ENCODE results near the gene LAMA3. TPM values are rescaled to one million over a fixed set of nuclear protein-coding genes. Genes with fewer than 3 reads are reported as not detected.

LAMA3 gene
- polyA plus RNA-seq, 1 donor from 2014 or later: 3.4 TPM

DNA sequence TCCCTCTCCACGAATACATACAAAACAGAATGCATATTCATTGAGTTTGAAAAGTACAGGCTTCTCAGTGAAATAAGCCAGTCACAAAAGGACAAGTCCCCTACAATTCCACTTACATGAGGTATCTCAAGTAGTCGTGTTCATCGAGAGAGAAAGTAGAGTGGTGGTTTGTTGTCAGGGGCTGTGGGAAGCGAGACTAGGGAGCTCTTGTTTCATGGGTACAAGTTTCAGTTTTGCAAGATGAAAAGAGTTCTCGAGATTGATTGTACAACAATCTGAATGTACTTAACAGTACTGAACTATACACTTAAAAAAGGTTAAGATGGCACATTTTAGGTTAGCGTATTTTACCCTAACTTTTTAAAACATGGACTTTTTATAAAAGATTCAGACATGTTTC, 253.9 kb downstream of the LAMA3 start:
- no peaks in the 10 kb centered on the region for H3K27me3 ChIP-seq (ENCODE audit: insufficient read depth, low read depth, low read length)
- H3K27ac ChIP-seq (ENCODE audit: low read length): no peak overlapping the region
- H3K9ac ChIP-seq (ENCODE audit: low read length): no peak overlapping the region
- no peaks in the 10 kb centered on the region for H3K36me3 ChIP-seq (ENCODE audit: insufficient read depth, low read length)
- no peak overlapping the region for H3K4me3 ChIP-seq (ENCODE audit: low read length)
- no peaks in the 10 kb centered on the region for H3F3A ChIP-seq (ENCODE audit: insufficient read depth, low read length, poor library complexity, severe bottlenecking)
- H3K9me3 ChIP-seq (ENCODE audit: low read length): no peaks in the 10 kb centered on the region
- no peaks in the 10 kb centered on the region for H3K9me2 ChIP-seq (ENCODE audit: insufficient read depth, low read length)
- H3K4me2 ChIP-seq (ENCODE audit: low read length): no peak overlapping the region
- no peak for TF ChIP-seq POLR2AphosphoS5 (IDR thresholded peaks at IDR 0.05)
- no peak for TF ChIP-seq RAD21 (conservative IDR thresholded peaks at IDR 0.05)
- TF ChIP-seq MXI1 (conservative IDR thresholded peaks at IDR 0.05; ENCODE audit: poor library complexity, severe bottlenecking): no peak
- TF ChIP-seq, protein P1, sequence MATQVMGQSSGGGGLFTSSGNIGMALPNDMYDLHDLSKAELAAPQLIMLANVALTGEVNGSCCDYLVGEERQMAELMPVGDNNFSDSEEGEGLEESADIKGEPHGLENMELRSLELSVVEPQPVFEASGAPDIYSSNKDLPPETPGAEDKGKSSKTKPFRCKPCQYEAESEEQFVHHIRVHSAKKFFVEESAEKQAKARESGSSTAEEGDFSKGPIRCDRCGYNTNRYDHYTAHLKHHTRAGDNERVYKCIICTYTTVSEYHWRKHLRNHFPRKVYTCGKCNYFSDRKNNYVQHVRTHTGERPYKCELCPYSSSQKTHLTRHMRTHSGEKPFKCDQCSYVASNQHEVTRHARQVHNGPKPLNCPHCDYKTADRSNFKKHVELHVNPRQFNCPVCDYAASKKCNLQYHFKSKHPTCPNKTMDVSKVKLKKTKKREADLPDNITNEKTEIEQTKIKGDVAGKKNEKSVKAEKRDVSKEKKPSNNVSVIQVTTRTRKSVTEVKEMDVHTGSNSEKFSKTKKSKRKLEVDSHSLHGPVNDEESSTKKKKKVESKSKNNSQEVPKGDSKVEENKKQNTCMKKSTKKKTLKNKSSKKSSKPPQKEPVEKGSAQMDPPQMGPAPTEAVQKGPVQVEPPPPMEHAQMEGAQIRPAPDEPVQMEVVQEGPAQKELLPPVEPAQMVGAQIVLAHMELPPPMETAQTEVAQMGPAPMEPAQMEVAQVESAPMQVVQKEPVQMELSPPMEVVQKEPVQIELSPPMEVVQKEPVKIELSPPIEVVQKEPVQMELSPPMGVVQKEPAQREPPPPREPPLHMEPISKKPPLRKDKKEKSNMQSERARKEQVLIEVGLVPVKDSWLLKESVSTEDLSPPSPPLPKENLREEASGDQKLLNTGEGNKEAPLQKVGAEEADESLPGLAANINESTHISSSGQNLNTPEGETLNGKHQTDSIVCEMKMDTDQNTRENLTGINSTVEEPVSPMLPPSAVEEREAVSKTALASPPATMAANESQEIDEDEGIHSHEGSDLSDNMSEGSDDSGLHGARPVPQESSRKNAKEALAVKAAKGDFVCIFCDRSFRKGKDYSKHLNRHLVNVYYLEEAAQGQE (IDR thresholded peaks at IDR 0.05; ENCODE audit: borderline replicate concordance): no peak
- no peak for TF ChIP-seq TAF1 (IDR thresholded peaks at IDR 0.05; ENCODE audit: low read depth)
- TF ChIP-seq EZH2 (IDR thresholded peaks at IDR 0.05; ENCODE audit: borderline replicate concordance, insufficient read depth, low read length, poor library complexity, severe bottlenecking): no peak
- TF ChIP-seq, protein P2, sequence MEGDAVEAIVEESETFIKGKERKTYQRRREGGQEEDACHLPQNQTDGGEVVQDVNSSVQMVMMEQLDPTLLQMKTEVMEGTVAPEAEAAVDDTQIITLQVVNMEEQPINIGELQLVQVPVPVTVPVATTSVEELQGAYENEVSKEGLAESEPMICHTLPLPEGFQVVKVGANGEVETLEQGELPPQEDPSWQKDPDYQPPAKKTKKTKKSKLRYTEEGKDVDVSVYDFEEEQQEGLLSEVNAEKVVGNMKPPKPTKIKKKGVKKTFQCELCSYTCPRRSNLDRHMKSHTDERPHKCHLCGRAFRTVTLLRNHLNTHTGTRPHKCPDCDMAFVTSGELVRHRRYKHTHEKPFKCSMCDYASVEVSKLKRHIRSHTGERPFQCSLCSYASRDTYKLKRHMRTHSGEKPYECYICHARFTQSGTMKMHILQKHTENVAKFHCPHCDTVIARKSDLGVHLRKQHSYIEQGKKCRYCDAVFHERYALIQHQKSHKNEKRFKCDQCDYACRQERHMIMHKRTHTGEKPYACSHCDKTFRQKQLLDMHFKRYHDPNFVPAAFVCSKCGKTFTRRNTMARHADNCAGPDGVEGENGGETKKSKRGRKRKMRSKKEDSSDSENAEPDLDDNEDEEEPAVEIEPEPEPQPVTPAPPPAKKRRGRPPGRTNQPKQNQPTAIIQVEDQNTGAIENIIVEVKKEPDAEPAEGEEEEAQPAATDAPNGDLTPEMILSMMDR (IDR thresholded peaks at IDR 0.05; ENCODE audit: poor library complexity, severe bottlenecking): no peak
- TF ChIP-seq EP300 (conservative IDR thresholded peaks at IDR 0.05; ENCODE audit: poor library complexity, severe bottlenecking): no peak
- no peak for TF ChIP-seq SMC3 (conservative IDR thresholded peaks at IDR 0.05; ENCODE audit: poor library complexity)
- H3K79me2 ChIP-seq (replicated peaks; ENCODE audit: insufficient read depth, low read length): no peaks in the 10 kb centered on the region
- no peaks in the 10 kb centered on the region for H4K20me1 ChIP-seq (ENCODE audit: insufficient read depth)
- no peak overlapping the region for H2AFZ ChIP-seq (ENCODE audit: low read depth, low read length)

DNA sequence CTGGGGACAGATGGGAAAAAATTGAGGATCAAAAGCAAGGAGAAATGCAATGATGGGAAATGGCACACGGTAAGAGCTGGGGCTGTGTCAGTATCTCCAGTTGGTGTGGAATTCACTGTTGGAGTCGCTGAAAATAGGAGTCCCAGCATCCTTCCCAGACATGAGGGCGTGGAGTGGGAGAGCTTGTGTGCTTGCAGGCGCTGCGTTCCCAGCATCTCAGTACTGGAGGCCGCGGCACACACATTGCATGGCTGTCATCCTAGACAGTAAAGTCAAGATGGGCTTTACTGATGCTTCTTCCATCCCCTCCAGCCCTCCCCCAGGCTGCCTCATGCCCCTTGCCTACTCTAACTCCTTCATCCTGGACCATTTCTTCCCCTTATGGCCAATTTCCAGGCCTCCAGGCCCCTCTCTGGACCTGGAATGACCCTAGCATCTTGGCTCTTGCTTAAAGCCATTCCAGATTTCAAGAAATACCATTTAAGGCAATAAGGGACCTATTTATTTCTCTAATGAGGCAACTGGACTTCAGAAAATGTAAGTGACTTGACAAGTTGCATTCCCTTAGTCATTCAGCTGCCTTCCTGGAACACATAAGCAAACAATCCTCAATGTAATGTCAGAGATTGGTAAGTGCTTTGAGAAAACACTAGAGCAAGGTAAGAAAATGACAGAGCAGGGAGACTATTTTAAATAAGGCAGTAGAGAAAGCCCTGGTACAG, 254.8 kb downstream of the LAMA3 start:
- Histone ChIP-seq H3K4me2 (ENCODE audit: low read length) (no peak overlapping the region), H3K9me2 (ENCODE audit: insufficient read depth, low read length) (no peaks in the 10 kb centered on the region), H4K20me1 (ENCODE audit: insufficient read depth) (no peaks in the 10 kb centered on the region), H3K9ac (ENCODE audit: low read length) (no peak overlapping the region), H3K27me3 (ENCODE audit: insufficient read depth, low read depth, low read length) (no peaks in the 10 kb centered on the region), H3K4me3 (ENCODE audit: low read length) (no peak overlapping the region), H3F3A (ENCODE audit: insufficient read depth, low read length, poor library complexity, severe bottlenecking) (no peaks in the 10 kb centered on the region), H3K79me2 (replicated peaks; ENCODE audit: insufficient read depth, low read length) (no peaks in the 10 kb centered on the region), H3K27ac (ENCODE audit: low read length) (no peak overlapping the region), H3K9me3 (ENCODE audit: low read length) (no peaks in the 10 kb centered on the region), H3K36me3 (ENCODE audit: insufficient read depth, low read length) (no peaks in the 10 kb centered on the region), H2AFZ (ENCODE audit: low read depth, low read length) (no peak overlapping the region)
- no peak for TF ChIP-seq TAF1 (IDR thresholded peaks at IDR 0.05; ENCODE audit: low read depth)
- TF ChIP-seq EP300 (conservative IDR thresholded peaks at IDR 0.05; ENCODE audit: poor library complexity, severe bottlenecking): no peak
- TF ChIP-seq, protein P2 (IDR thresholded peaks at IDR 0.05; ENCODE audit: poor library complexity, severe bottlenecking): no peak
- no peak for TF ChIP-seq SMC3 (conservative IDR thresholded peaks at IDR 0.05; ENCODE audit: poor library complexity)
- TF ChIP-seq POLR2AphosphoS5 (IDR thresholded peaks at IDR 0.05): no peak
- TF ChIP-seq MXI1 (conservative IDR thresholded peaks at IDR 0.05; ENCODE audit: poor library complexity, severe bottlenecking): no peak
- no peak for TF ChIP-seq EZH2 (IDR thresholded peaks at IDR 0.05; ENCODE audit: borderline replicate concordance, insufficient read depth, low read length, poor library complexity, severe bottlenecking)
